HG03064 (cell line): ENCODE data around the gene PKIG.

ENCODE experiments used
- ATAC-seq: cut with Tn5 transposase; IDR thresholded peaks from one replicate; pipeline ENCODE4 v1.9.1; 2021; ENCODE audit warnings: low read depth; ENCODE audit not compliant: unreplicated experiment

Gene PKIG

GRCh38 chr20:44637042-44637441 is 54.7 kb downstream of the PKIG start:
- no peak for ATAC-seq

- ATAC-seq = no peak
Measured at GRCh38 chr20:44637522-44638372, 55.4 kb downstream of the PKIG start.

- ATAC-seq = no peak
Measured at GRCh38 chr20:44640522-44640921, 58.1 kb downstream of the PKIG start.

- ATAC-seq = no peak
Measured at GRCh38 chr20:44641325-44641724, 58.9 kb downstream of the PKIG start.

GRCh38 chr20:44642203-44643153 is 60.1 kb downstream of the PKIG start:
- ATAC-seq = no peak

- no peak for ATAC-seq
Measured at GRCh38 chr20:44643154-44643519, 60.8 kb downstream of the PKIG start.

- no peak for ATAC-seq
Measured at GRCh38 chr20:44643596-44644229, 61.3 kb downstream of the PKIG start.

GRCh38 chr20:44644230-44644617 is 61.8 kb downstream of the PKIG start:
- ATAC-seq = no peak

GRCh38 chr20:44644667-44645131 is 62.3 kb downstream of the PKIG start:
- ATAC-seq = no peak

- no peak for ATAC-seq
Measured at GRCh38 chr20:44646023-44646640, 63.8 kb downstream of the PKIG start.

GRCh38 chr20:44646641-44647274 is 64.4 kb downstream of the PKIG start:
- ATAC-seq = peak; percentile 46

GRCh38 chr20:44648068-44648467 is 65.7 kb downstream of the PKIG start:
- no peak for ATAC-seq

- ATAC-seq = no peak
Measured at GRCh38 chr20:44648579-44648978, 66.2 kb downstream of the PKIG start.

- no peak for ATAC-seq
Measured at GRCh38 chr20:44649126-44649525, 66.7 kb downstream of the PKIG start.

GRCh38 chr20:44649976-44650375 is 67.6 kb downstream of the PKIG start:
- ATAC-seq = no peak

- no peak for ATAC-seq
Measured at GRCh38 chr20:44650771-44651433, 68.5 kb downstream of the PKIG start.

- ATAC-seq = no peak
Measured at GRCh38 chr20:44651434-44651683, 69.0 kb downstream of the PKIG start.

- no peak for ATAC-seq
Measured at GRCh38 chr20:44651684-44652423, 69.5 kb downstream of the PKIG start, which contains the start of gene ADA. ADA (minus strand) TSS chr20:44651699; CDS start chr20:44651607, 92 bp downstream.

GRCh38 chr20:44653546-44653945 is 71.2 kb downstream of the PKIG start:
- ATAC-seq = no peak
